Measurements from ENCODE around the gene UROS.

The UROS gene

GRCh38 chr10:125828311-125828710, 5.3 kb upstream of the UROS start:
- DNase-seq: no peak

- DNase-seq: no peak
Measured at GRCh38 chr10:125827133-125827532, 4.1 kb upstream of the UROS start.

GRCh38 chr10:125824736-125825135, 1.7 kb upstream of the UROS start:
- DNase-seq: no peak

- no peak for DNase-seq
Measured at GRCh38 chr10:125823663-125824251, 699 bp upstream of the UROS start.

- DNase-seq: no peak
Measured at GRCh38 chr10:125820701-125821100, 2.4 kb downstream of the UROS start.

- no peak for DNase-seq
Measured at GRCh38 chr10:125817337-125817946, 5.6 kb downstream of the UROS start.

GRCh38 chr10:125816548-125816947, 6.5 kb downstream of the UROS start:
- no peak for DNase-seq

- DNase-seq: no peak
Measured at GRCh38 chr10:125815764-125816163, 7.3 kb downstream of the UROS start.

- DNase-seq: no peak
Measured at GRCh38 chr10:125812128-125812750, 10.8 kb downstream of the UROS start.

- no peak for DNase-seq
Measured at GRCh38 chr10:125811251-125811650, 11.8 kb downstream of the UROS start.

- DNase-seq: no peak
Measured at GRCh38 chr10:125808047-125808446, 15.0 kb downstream of the UROS start.

GRCh38 chr10:125802739-125803138, 20.3 kb downstream of the UROS start:
- DNase-seq: no peak

- DNase-seq: no peak
Measured at GRCh38 chr10:125802131-125802530, 20.9 kb downstream of the UROS start.

GRCh38 chr10:125801574-125801973, 21.5 kb downstream of the UROS start:
- DNase-seq: no peak

GRCh38 chr10:125799451-125800182, 23.4 kb downstream of the UROS start:
- no peak for DNase-seq

- DNase-seq: no peak
Measured at GRCh38 chr10:125797994-125798662, 24.9 kb downstream of the UROS start.

- no peak for DNase-seq
Measured at GRCh38 chr10:125797424-125797823, 25.6 kb downstream of the UROS start.

GRCh38 chr10:125795637-125796190, 27.3 kb downstream of the UROS start:
- DNase-seq: no peak

- DNase-seq: no peak
Measured at GRCh38 chr10:125795128-125795527, 27.9 kb downstream of the UROS start.

GRCh38 chr10:125792342-125793300, 30.4 kb downstream of the UROS start:
- no peak for DNase-seq

GRCh38 chr10:125788156-125789034, 34.7 kb downstream of the UROS start:
- DNase-seq: no peak
